ENCODE measurements around the gene CLDN20.

- TF ChIP-seq CTCF (IDR thresholded peaks at IDR 0.05; ENCODE audit: low read depth, low read length) (no peak), EZH2phosphoT487 (IDR thresholded peaks at IDR 0.05; ENCODE audit: low read depth) (no peak)
Observed at GRCh38 chr6:155313602-155314091, 49.8 kb downstream of the CLDN20 start.

All from OCI-LY3 (cell line).